Mesothelial cell of epicardium (in vitro differentiated cells): ENCODE measurements around the gene OR10P1. TPM values are rescaled to one million over a fixed set of nuclear protein-coding genes. Genes with fewer than 3 reads are reported as not detected.

Experiments
- DNase-seq, 2 experiments: peaks; one replicate each; pipeline ENCODE4 v3.0.0; 2021; ENCODE audit warnings: low spot score in 2 of 2; ENCODE audit not compliant: unreplicated experiment in 2 of 2
- H3K27ac Mint-ChIP-seq: 2 replicates; pipeline ENCODE4 v1.8.0; 2021; ENCODE audit warnings: mixed read lengths
- H3K27me3 Mint-ChIP-seq: 2 replicates; pipeline ENCODE4 v1.8.0; 2021; ENCODE audit warnings: low read depth, mixed read lengths
- H3K36me3 Mint-ChIP-seq: 2 replicates; pipeline ENCODE4 v1.8.0; 2021; ENCODE audit warnings: mixed read lengths
- H3K4me1 Mint-ChIP-seq: 2 replicates; pipeline ENCODE4 v1.8.0; 2021; ENCODE audit warnings: mixed read lengths
- H3K4me3 Mint-ChIP-seq: 2 replicates; pipeline ENCODE4 v1.8.0; 2021; ENCODE audit warnings: mild to moderate bottlenecking, moderate library complexity, mixed read lengths
- H3K9me3 Mint-ChIP-seq: 2 replicates; pipeline ENCODE4 v1.8.0; 2021; ENCODE audit warnings: mixed read lengths
- CTCF ChIP-seq: fragments of 200-600 bp; sonication (generic); IDR thresholded peaks from one replicate; pipeline ENCODE4 v1.5.0; 2021; ENCODE audit warnings: antibody characterized with exemption; ENCODE audit not compliant: unreplicated experiment
- total RNA-seq: library from RNA; stranded (reverse); gene quantifications from 3 replicates; pipeline ENCODE4 v1.2.1, GENCODE V29; 2021

Gene OR10P1
- total RNA-seq, 1 donor from 2014 or later, result not detected

GRCh38 chr12:55659486-55660385, 23.0 kb downstream of the OR10P1 start:
- Mint-ChIP-seq H3K4me3 (no peak overlapping the region), H3K27ac (no peak overlapping the region), H3K9me3 (no peaks in the 10 kb centered on the region), H3K4me1 (no peaks in the 10 kb centered on the region), H3K36me3 (no peaks in the 10 kb centered on the region), H3K27me3 (peaks cover 64% of the 10 kb centered on the region)
- TF ChIP-seq CTCF, result no peak
- DNase-seq, result no peak

DNA sequence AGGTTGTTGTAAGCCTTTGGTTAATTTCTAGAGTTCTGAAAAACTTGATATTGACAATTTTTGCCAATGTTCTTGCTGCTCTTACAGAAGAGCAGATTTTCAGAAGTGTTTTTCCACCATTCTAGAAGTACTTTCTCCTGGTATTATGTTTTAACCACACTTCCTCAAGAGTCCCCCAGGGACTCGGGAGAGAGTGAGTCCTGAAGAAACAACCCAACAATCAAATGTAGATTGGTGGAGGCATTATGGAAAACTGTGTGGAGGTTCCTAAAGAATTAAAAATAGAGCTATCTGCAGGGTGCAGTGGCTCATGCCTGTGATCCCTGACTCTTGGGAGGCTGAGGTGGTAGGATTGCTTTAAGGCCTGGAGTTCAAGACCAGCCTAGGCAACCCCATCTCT, 26.7 kb downstream of the OR10P1 start:
- H3K27ac Mint-ChIP-seq, result no peak overlapping the region
- no peaks in the 10 kb centered on the region for H3K36me3 Mint-ChIP-seq
- TF ChIP-seq CTCF, result no peak
- no peaks in the 10 kb centered on the region for H3K4me1 Mint-ChIP-seq
- H3K9me3 Mint-ChIP-seq, result no peaks in the 10 kb centered on the region
- H3K27me3 Mint-ChIP-seq, result peaks cover 42% of the 10 kb centered on the region
- no peak overlapping the region for H3K4me3 Mint-ChIP-seq
- no peak for DNase-seq

- no peak for TF ChIP-seq CTCF
- no peak overlapping the region for H3K4me3 Mint-ChIP-seq
- no peak for DNase-seq
- no peaks in the 10 kb centered on the region for H3K9me3 Mint-ChIP-seq
- no peaks in the 10 kb centered on the region for H3K36me3 Mint-ChIP-seq
- no peak overlapping the region for H3K27ac Mint-ChIP-seq
- no peaks in the 10 kb centered on the region for H3K4me1 Mint-ChIP-seq
- H3K27me3 Mint-ChIP-seq, result peaks cover 27% of the 10 kb centered on the region
Measured at GRCh38 chr12:55664826-55665225, 28.1 kb downstream of the OR10P1 start.

DNA sequence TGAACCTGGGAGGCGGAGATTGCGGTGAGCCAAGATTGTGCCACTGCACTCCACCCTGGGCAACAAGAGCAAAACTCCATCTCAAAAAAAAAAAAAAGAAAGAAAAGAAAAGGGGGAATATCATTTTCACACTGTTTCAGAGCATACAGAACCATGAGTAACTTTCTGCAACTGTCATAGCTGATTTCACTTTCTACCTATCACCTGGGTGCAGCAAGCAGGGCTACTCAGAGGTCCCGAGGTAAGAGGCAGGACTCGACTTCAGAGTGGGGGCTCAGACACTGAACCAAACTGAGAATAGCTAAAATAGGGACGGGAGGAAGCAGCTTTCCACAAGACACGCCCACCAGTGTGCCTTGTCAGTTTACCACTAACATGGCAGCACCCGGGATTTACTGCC, 29.8 kb downstream of the OR10P1 start:
- no peaks in the 10 kb centered on the region for H3K36me3 Mint-ChIP-seq
- DNase-seq, result no peak
- TF ChIP-seq CTCF, result no peak
- no peaks in the 10 kb centered on the region for H3K9me3 Mint-ChIP-seq
- no peaks in the 10 kb centered on the region for H3K4me1 Mint-ChIP-seq
- peaks cover 15% of the 10 kb centered on the region for H3K27me3 Mint-ChIP-seq
- H3K27ac Mint-ChIP-seq, result no peak overlapping the region
- H3K4me3 Mint-ChIP-seq, result no peak overlapping the region

DNA sequence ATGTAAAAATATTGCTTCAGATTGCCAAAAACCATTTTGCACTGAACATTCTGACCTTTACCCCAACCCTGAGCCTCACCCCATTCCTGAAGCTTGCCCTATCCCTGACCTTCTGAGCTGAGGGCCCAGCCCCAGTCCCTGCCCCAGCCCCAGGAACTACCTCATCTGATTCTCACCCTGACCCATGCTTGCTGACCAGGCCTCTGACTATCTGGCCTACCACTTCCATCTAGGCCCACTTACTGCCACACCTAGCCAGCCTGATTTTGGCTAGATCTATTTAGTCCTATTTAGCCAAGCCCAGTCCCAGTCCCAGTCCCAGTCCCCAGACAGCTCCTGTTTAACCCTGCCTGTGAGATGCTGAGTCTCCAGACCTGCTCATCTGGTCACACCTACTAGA, 33.6 kb downstream of the OR10P1 start:
- peaks cover 16% of the 10 kb centered on the region for H3K27me3 Mint-ChIP-seq
- H3K27ac Mint-ChIP-seq, result no peak overlapping the region
- no peaks in the 10 kb centered on the region for H3K9me3 Mint-ChIP-seq
- DNase-seq, result no peak
- H3K4me1 Mint-ChIP-seq, result no peaks in the 10 kb centered on the region
- H3K36me3 Mint-ChIP-seq, result no peaks in the 10 kb centered on the region
- no peak overlapping the region for H3K4me3 Mint-ChIP-seq
- no peak for TF ChIP-seq CTCF
